ENCODE data around the gene DDX51. TPM values are rescaled to one million over a fixed set of nuclear protein-coding genes. Genes with fewer than 3 reads are reported as not detected.
A peak's percentile ranks its signal among the peaks of the same experiment; 100 is the strongest.

Gene DDX51
- total RNA-seq, 1 experiment from 2014 or later: 16.2 TPM

- Histone ChIP-seq H4K20me1 (ENCODE audit: insufficient read depth) (peaks cover 13% of the 10 kb centered on the region), H3K4me2 (no peak overlapping the region), H2AFZ (no peak overlapping the region), H3K27me3 (ENCODE audit: insufficient read depth, low read depth) (no peaks in the 10 kb centered on the region), H3K9me3 (ENCODE audit: insufficient read depth, low read depth) (no peaks in the 10 kb centered on the region), H3K4me1 (replicated peaks; ENCODE audit: insufficient read depth) (peaks cover 11% of the 10 kb centered on the region), H3F3A (ENCODE audit: insufficient read depth, low read depth) (no peaks in the 10 kb centered on the region), H3K9me2 (ENCODE audit: insufficient read depth) (no peaks in the 10 kb centered on the region), H3K27ac (no peak overlapping the region), H3K4me3 (no peak overlapping the region), H3K79me2 (ENCODE audit: low read depth) (peaks cover 26% of the 10 kb centered on the region), H3K36me3 (ENCODE audit: low read depth) (no peaks in the 10 kb centered on the region)
- TF ChIP-seq EZH2 (IDR thresholded peaks at IDR 0.05; ENCODE audit: low read depth): no peak
- TF ChIP-seq, protein P1, sequence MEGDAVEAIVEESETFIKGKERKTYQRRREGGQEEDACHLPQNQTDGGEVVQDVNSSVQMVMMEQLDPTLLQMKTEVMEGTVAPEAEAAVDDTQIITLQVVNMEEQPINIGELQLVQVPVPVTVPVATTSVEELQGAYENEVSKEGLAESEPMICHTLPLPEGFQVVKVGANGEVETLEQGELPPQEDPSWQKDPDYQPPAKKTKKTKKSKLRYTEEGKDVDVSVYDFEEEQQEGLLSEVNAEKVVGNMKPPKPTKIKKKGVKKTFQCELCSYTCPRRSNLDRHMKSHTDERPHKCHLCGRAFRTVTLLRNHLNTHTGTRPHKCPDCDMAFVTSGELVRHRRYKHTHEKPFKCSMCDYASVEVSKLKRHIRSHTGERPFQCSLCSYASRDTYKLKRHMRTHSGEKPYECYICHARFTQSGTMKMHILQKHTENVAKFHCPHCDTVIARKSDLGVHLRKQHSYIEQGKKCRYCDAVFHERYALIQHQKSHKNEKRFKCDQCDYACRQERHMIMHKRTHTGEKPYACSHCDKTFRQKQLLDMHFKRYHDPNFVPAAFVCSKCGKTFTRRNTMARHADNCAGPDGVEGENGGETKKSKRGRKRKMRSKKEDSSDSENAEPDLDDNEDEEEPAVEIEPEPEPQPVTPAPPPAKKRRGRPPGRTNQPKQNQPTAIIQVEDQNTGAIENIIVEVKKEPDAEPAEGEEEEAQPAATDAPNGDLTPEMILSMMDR (conservative IDR thresholded peaks at IDR 0.05): no peak
- intact Hi-C loops (cut with micrococcal nuclease; ENCODE audit: unreplicated experiment): no loop called here
- ChIA-PET CTCF (interaction anchor here (0.6 kb wide), 1 partner anchor 170 kb away, joined by 8 read pairs; no protein-coding TSS in a partner anchor), POLR2A (ENCODE audit: unreplicated experiment) (no interaction called here)
- no peak for DNase-seq
- no TSS peak for BruUV-seq (replicated peaks)
Observed at GRCh38 chr12:132147423-132148367, 3.6 kb upstream of the DDX51 start.

- ChIA-PET POLR2A (ENCODE audit: unreplicated experiment) (no interaction called here), CTCF (no interaction called here)
- peaks cover 13% of the 10 kb centered on the region for H3K4me1 ChIP-seq (replicated peaks; ENCODE audit: insufficient read depth)
- H3K79me2 ChIP-seq (ENCODE audit: low read depth): peaks cover 31% of the 10 kb centered on the region
- H4K20me1 ChIP-seq (ENCODE audit: insufficient read depth): peaks cover 6% of the 10 kb centered on the region
- no peak for DNase-seq
- intact Hi-C loops (cut with micrococcal nuclease; ENCODE audit: unreplicated experiment): no loop called here
- no peaks in the 10 kb centered on the region for H3K9me2 ChIP-seq (ENCODE audit: insufficient read depth)
- H3K4me3 ChIP-seq: no peak overlapping the region
- H3K36me3 ChIP-seq (ENCODE audit: low read depth): peaks cover 4% of the 10 kb centered on the region
- TF ChIP-seq, protein P1 (conservative IDR thresholded peaks at IDR 0.05): no peak
- no peak for TF ChIP-seq EZH2 (IDR thresholded peaks at IDR 0.05; ENCODE audit: low read depth)
- BruUV-seq (replicated peaks): TSS peak; percentile 51
- no peak overlapping the region for H2AFZ ChIP-seq
- H3K27ac ChIP-seq: no peak overlapping the region
- no peaks in the 10 kb centered on the region for H3F3A ChIP-seq (ENCODE audit: insufficient read depth, low read depth)
- H3K9me3 ChIP-seq (ENCODE audit: insufficient read depth, low read depth): no peaks in the 10 kb centered on the region
- H3K27me3 ChIP-seq (ENCODE audit: insufficient read depth, low read depth): no peaks in the 10 kb centered on the region
- H3K4me2 ChIP-seq: no peak overlapping the region
Observed at GRCh38 chr12:132146772-132147422, 2.8 kb upstream of the DDX51 start.

- Histone ChIP-seq H3K27me3 (ENCODE audit: insufficient read depth, low read depth) (no peaks in the 10 kb centered on the region), H3K36me3 (ENCODE audit: low read depth) (peaks cover 11% of the 10 kb centered on the region), H3K4me3 (no peak overlapping the region), H3K27ac (no peak overlapping the region), H3K9me2 (ENCODE audit: insufficient read depth) (no peaks in the 10 kb centered on the region), H4K20me1 (ENCODE audit: insufficient read depth) (peaks cover 7% of the 10 kb centered on the region; the same call in 1 of the 2 replicates), H3K4me1 (replicated peaks; ENCODE audit: insufficient read depth) (peaks cover 13% of the 10 kb centered on the region), H3K4me2 (peak overlapping the region; percentile 96; the same call in 1 of the 2 replicates), H3K79me2 (ENCODE audit: low read depth) (peaks cover 31% of the 10 kb centered on the region), H3F3A (ENCODE audit: insufficient read depth, low read depth) (no peaks in the 10 kb centered on the region), H3K9me3 (ENCODE audit: insufficient read depth, low read depth) (no peaks in the 10 kb centered on the region), H2AFZ (no peak overlapping the region)
- CTCF ChIA-PET: no interaction called here
- DNase-seq: no peak
- no TSS peak for BruUV-seq (replicated peaks)
- intact Hi-C loops (cut with micrococcal nuclease; ENCODE audit: unreplicated experiment): no loop called here
- POLR2A ChIA-PET (ENCODE audit: unreplicated experiment): no interaction called here
- TF ChIP-seq, protein P1 (conservative IDR thresholded peaks at IDR 0.05): no peak
- no peak for TF ChIP-seq EZH2 (IDR thresholded peaks at IDR 0.05; ENCODE audit: low read depth)
Observed at GRCh38 chr12:132146098-132146497, 2.0 kb upstream of the DDX51 start.

All from PC-9 (cell line).